Activated gamma-delta T cell (primary cell): ENCODE data around the gene NUP93.
"Not testable (repeated sequence)": the region's sequence is repeated elsewhere in the genome, so short reads cannot be mapped to it uniquely, and the experiment has no call there.

Experiments used
- DNase-seq: peaks from one replicate; lab custom pipeline; 2025; lab: John Stamatoyannopoulos, UW

The NUP93 gene

GRCh38 chr16:56848955-56849689 lies 119.2 kb downstream of the NUP93 start:
- no peak for DNase-seq

GRCh38 chr16:56849690-56850680 lies 120.1 kb downstream of the NUP93 start:
- DNase-seq = no peak

GRCh38 chr16:56851671-56852400 lies 121.9 kb downstream of the NUP93 start:
- DNase-seq = no peak

GRCh38 chr16:56852401-56852730 lies 122.4 kb downstream of the NUP93 start:
- no peak for DNase-seq

DNA sequence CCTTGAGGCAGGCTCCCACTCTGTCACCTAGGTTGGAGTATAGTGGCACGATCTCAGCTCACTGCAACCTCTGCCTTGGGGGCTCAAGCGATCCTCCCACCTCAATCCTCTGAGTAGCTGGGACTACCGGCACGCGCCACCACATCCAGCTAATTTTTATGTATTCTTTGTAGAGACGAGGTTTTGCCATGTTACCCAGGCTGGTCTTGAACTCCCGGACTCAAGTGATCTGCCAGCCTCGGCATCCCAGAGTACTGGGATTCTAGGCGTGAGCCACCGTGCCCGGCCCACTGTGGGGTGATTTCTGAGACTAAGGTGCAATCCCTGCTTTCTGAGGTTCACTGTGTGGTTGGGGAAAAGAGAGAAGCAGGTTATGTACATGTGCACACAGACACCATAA lies 123.0 kb downstream of the NUP93 start:
- no peak for DNase-seq

- DNase-seq = no peak
Observed at GRCh38 chr16:56855201-56855600, 125.3 kb downstream of the NUP93 start.

DNA sequence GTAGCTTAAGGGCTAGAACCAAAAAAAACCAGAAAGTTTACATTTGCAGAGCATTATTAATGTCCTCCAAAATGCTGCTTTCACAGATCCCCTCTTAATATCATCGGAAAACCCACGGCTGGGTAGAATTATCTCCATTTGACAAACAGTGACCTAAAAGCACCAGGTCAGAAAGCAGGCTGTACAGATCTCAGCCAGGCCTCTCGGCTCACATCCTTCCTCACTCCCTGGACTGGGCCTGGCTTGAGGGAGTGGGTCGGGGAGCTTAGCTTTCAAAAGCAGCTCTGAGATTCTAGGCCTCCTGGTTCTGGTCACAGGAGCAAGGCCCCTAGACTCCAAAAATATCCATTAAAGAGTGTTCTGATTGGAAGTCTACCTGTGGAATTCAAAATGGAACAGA lies 126.0 kb downstream of the NUP93 start:
- DNase-seq = no peak

GRCh38 chr16:56856876-56857447 lies 127.0 kb downstream of the NUP93 start:
- DNase-seq = no peak

- no peak for DNase-seq
Observed at GRCh38 chr16:56858374-56858773, 128.4 kb downstream of the NUP93 start.

DNA sequence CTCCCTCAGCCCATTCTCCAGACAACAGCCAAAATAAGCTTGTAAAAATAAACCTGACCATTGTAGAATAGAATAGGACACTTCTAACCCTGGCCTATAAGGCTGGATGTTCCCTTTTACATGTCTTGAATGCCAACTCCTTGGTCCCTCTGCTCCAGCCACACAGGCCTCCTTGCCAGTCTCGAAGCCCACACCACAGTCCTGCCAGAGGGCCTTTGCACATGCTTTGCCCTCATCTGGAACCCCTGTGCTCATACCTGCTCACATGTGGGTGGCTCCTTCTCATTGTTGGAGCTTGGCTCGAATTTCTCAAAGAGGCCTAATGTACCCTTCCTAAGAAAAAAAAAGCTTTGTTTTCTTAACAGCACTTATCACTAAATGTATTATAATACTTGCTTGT lies 129.7 kb downstream of the NUP93 start:
- no peak for DNase-seq

DNA sequence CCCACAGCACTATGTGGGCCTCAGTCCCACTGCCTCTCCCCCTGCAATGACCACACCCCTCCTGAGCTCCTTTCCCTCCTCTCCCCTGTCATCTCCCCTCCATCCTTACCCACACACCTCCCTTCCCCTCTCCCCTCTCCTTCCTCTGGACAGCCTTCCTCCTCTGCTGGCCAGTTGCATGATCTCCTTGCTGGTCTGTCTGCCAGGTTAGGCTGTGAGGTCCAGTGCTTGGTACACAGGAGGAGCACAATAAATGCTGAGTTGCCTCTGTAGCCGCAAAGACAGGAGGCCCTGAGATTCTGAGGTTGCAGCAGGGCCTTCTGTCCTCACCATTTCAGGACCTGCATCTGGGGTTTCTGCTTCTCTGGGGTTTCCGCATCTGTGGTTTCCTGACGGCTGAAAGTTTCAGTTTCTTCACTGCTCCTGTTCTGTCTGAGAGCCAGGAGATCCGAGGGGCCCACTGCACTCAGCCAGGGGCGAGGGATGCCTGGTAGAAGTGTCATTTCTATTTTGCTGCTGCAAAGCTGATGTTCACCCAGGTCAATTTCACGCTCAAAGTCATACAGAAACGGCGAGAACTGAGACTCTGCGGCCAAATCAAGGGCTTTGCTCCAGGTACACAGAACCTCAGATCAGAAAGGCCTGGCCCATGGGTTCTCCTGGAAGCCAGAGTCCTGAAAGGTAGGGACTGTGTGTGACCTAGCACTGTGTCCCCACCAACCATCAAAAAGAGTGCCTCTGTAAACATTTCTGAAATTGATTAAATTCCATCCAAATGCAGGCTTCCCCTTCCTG lies 130.5 kb downstream of the NUP93 start:
- DNase-seq = no peak

DNA sequence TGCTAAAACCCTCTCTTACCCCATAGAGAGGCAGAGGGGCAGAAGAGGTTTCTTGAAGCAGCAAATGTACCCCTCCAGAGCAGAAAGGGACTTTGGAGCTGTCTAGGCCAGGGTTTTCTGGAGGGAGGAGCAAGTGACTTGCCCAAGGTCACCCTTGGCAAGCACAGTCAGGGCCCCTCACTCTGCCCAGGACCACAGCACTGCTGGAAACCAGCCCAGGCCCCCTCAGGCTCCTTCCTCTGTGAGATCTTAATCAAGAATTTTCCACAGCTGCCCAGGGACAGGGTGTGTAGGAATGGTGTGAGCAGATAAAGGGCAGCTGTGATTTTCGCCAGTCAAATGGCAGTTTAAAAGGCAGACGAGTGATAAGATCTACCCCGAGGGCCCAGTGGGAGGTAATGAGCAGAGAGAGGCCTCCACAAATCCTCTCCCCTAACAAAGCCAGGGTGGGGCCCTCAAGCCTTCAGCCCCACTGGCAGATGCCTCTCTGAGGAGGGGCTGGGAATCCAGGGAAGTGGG lies 131.2 kb downstream of the NUP93 start:
- no peak for DNase-seq

GRCh38 chr16:56861756-56862155 lies 131.8 kb downstream of the NUP93 start:
- no peak for DNase-seq

DNA sequence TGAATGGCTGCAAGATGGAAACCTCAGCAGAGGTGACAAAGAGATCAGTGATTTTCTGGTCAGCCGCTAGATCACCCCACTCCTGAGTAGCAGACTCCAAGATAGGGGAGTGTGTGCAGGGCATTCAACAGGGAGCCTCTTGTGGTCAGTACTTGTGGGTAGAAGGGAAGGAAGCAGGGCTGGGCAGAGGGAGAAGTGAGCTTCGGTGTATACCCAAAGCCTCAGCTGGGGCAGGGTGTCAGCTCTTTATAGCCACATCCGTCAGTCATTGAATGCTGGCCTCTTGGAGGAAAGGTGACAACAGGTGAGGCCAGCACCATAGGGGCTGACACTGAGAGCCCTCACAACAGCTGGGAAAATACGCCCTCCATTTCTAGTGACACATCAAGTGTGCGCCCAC lies 132.8 kb downstream of the NUP93 start:
- DNase-seq = no peak

DNA sequence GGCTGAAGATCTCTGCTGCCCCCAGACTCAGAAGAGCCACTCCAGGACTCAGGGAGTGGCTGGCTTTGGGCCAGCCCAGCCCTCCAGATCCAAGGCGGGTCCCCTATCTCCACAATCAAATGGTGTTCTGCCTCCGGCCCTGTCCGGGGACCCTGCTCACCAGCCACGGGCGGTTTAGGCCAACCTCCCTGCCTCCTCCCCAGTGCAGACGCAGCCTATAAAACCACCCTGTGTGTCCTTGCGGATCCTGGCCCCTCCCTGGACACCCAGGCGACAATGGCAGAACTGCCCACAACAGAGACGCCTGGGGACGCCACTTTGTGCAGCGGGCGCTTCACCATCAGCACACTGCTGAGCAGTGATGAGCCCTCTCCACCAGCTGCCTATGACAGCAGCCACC lies 135.0 kb downstream of the NUP93 start, which contains the start of gene SLC12A3:
SLC12A3 (plus strand) TSS at position 248 of the 400 bp plus-strand sequence; CDS start at position 277, 29 bp downstream.
- DNase-seq = no peak

DNA sequence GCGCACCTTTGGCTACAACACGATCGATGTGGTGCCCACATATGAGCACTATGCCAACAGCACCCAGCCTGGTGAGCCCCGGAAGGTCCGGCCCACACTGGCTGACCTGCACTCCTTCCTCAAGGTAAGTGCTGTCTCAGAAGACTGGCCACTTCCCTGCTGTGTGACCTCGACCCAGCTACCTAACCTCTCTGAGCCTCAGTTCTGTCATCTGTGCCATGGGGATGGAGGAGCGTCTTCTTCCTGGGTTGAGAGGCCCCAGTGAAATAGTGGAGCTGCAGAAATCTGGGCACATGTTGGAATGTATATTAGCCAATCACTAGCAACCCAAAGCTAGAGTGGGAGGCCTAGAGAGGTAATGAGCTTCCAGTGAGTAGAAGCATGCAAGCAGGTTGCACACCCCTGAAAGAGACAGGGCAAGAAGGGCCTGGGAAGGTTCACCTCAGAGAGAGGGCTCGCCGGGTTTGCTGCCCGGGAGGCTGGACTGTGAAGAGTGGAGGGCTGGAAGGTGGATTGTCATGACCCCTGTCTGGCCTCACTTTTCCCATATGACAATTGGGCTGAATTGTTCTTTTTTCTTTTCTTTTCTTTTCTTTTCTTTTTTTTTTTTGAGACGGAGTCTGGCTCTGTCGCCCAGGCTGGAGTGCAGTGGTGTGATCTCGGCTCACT lies 135.6 kb downstream of the NUP93 start:
- DNase-seq = no peak

GRCh38 chr16:56866955-56867830 lies 137.3 kb downstream of the NUP93 start:
- DNase-seq = no peak

- no peak for DNase-seq
Observed at GRCh38 chr16:56868175-56868574, 138.2 kb downstream of the NUP93 start.

DNA sequence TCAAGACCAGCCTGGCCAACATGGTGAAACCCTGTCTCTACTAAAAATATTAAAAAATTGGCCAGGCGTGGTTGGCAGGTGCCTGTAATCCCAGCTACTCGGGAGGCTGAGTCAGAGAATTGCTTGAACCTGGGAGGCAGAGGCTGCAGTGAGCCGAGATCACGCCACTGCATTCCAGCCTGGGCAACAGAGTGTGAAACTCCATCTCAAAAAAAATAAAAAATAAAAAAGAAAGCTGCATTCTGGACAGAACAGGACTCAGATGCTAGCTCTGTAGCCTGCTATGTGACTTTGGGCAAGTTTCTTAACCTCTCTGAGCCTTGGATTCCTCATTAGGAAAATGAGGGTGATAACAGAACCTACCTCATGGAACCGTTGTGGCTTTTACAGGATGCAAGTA lies 138.8 kb downstream of the NUP93 start:
- not testable (repeated sequence) for DNase-seq
